Loucy (cell line): ENCODE results near the gene NCF4.

Experiments
- EZH2phosphoT487 ChIP-seq: fragments of 200-600 bp; IDR thresholded peaks from 2 replicates; pipeline ENCODE4 v1.6.1; 2018; ENCODE audit warnings: antibody characterized with exemption, mild to moderate bottlenecking, moderate library complexity, borderline replicate concordance
- TF ChIP-seq, protein P1 (sequence below): fragments of 200-600 bp; sonication (generic); conservative IDR thresholded peaks from 2 replicates; pipeline ENCODE4 v1.5.1; 2014; ENCODE audit warnings: mild to moderate bottlenecking, antibody characterized with exemption, low read length

- TF ChIP-seq, protein P1, sequence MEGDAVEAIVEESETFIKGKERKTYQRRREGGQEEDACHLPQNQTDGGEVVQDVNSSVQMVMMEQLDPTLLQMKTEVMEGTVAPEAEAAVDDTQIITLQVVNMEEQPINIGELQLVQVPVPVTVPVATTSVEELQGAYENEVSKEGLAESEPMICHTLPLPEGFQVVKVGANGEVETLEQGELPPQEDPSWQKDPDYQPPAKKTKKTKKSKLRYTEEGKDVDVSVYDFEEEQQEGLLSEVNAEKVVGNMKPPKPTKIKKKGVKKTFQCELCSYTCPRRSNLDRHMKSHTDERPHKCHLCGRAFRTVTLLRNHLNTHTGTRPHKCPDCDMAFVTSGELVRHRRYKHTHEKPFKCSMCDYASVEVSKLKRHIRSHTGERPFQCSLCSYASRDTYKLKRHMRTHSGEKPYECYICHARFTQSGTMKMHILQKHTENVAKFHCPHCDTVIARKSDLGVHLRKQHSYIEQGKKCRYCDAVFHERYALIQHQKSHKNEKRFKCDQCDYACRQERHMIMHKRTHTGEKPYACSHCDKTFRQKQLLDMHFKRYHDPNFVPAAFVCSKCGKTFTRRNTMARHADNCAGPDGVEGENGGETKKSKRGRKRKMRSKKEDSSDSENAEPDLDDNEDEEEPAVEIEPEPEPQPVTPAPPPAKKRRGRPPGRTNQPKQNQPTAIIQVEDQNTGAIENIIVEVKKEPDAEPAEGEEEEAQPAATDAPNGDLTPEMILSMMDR = no peak
- no peak for TF ChIP-seq EZH2phosphoT487
Observed at GRCh38 chr22:36910461-36910860, 49.7 kb downstream of the NCF4 start.
